Neural cell (in vitro differentiated cells): ENCODE measurements around the gene PCDHGC5. TPM values are rescaled to one million over a fixed set of nuclear protein-coding genes. Genes with fewer than 3 reads are reported as not detected.

Source experiments
- H2AFZ ChIP-seq: fragments of 200-600, 300-800 bp; sonication (generic), shearing (Covaris generic); 2 replicates; pipeline ENCODE4 v1.6.0; 2014; ENCODE audit warnings: low read depth, mild to moderate bottlenecking, antibody characterized with exemption, low read length, moderate library complexity
- H3F3A ChIP-seq: fragments of 200-600 bp; shearing (Covaris generic); 2 replicates; pipeline ENCODE4 v1.6.1; 2016; ENCODE audit warnings: mild to moderate bottlenecking, moderate library complexity, mixed read lengths, antibody characterized with exemption, low read length; ENCODE audit not compliant: insufficient read depth, poor library complexity, severe bottlenecking
- H3K27ac ChIP-seq: fragments of 200-600, 300-800 bp; sonication (generic), shearing (Covaris generic); 2 replicates; pipeline ENCODE4 v1.5.1; 2014; ENCODE audit warnings: mild to moderate bottlenecking, low read length, moderate library complexity
- H3K27me3 ChIP-seq: fragments of 300-800, 200-600 bp; sonication (generic), shearing (Covaris generic); 2 replicates; pipeline ENCODE4 v1.6.0; 2014; ENCODE audit warnings: mild to moderate bottlenecking, low read depth, low read length, moderate library complexity; ENCODE audit not compliant: insufficient read depth
- H3K36me3 ChIP-seq: fragments of 300-800, 200-600 bp; sonication (generic), shearing (Covaris generic); 2 replicates; pipeline ENCODE4 v1.5.1; 2014; ENCODE audit warnings: mild to moderate bottlenecking, antibody characterized with exemption, low read length, moderate library complexity; ENCODE audit not compliant: insufficient read depth
- H3K4me2 ChIP-seq: fragments of 300-800, 200-600 bp; sonication (generic), shearing (Covaris generic); 2 replicates; pipeline ENCODE4 v1.6.0; 2014; ENCODE audit warnings: mild to moderate bottlenecking, low read length
- H3K4me3 ChIP-seq: fragments of 300-800, 200-600 bp; sonication (generic), shearing (Covaris generic); 2 replicates; pipeline ENCODE4 v1.5.1; 2014; ENCODE audit warnings: mild to moderate bottlenecking, low read length, moderate library complexity
- H3K79me2 ChIP-seq: fragments of 200-600 bp; shearing (Covaris generic); replicated peaks from 2 replicates; pipeline ENCODE4 v1.6.0; 2014; ENCODE audit warnings: mild to moderate bottlenecking, low read length, moderate library complexity; ENCODE audit not compliant: insufficient read depth
- H3K9ac ChIP-seq: fragments of 300-800, 200-600 bp; sonication (generic), shearing (Covaris generic); 2 replicates; pipeline ENCODE4 v1.6.1; 2016; ENCODE audit warnings: mild to moderate bottlenecking, low read length, mixed read lengths
- H3K9me2 ChIP-seq: fragments of 200-600 bp; shearing (Covaris generic); 2 replicates; pipeline ENCODE4 v1.6.1; 2016; ENCODE audit warnings: mild to moderate bottlenecking, low read length, mixed read lengths; ENCODE audit not compliant: insufficient read depth
- H3K9me3 ChIP-seq: fragments of 200-600, 300-800 bp; sonication (generic), shearing (Covaris generic); 2 replicates; pipeline ENCODE4 v1.6.1; 2016; ENCODE audit warnings: mild to moderate bottlenecking, mixed run types, low read length, moderate library complexity, mixed read lengths
- H4K20me1 ChIP-seq: fragments of 200-600 bp; shearing (Covaris generic); 2 replicates; pipeline ENCODE4 v1.6.1; 2016; ENCODE audit warnings: mild to moderate bottlenecking, mixed run types; ENCODE audit not compliant: insufficient read depth
- CTCF ChIP-seq: fragments of 450-650 bp; IDR thresholded peaks from 2 replicates; pipeline ENCODE4 v1.5.1; 2014; ENCODE audit warnings: antibody characterized with exemption, mild to moderate bottlenecking, moderate library complexity; ENCODE audit not compliant: poor library complexity, severe bottlenecking
- EP300 ChIP-seq: fragments of 450-650 bp; conservative IDR thresholded peaks from 2 replicates; pipeline ENCODE4 v1.6.1; 2014; ENCODE audit warnings: antibody characterized with exemption, mild to moderate bottlenecking, moderate library complexity; ENCODE audit not compliant: poor library complexity, severe bottlenecking
- EZH2 ChIP-seq: fragments of 200-600, 300-800 bp; shearing (Covaris generic), sonication (generic); IDR thresholded peaks from 2 replicates; pipeline ENCODE4 v1.6.1; 2014; ENCODE audit warnings: antibody characterized with exemption, low read length, borderline replicate concordance, mild to moderate bottlenecking; ENCODE audit not compliant: insufficient read depth, poor library complexity, severe bottlenecking
- MXI1 ChIP-seq: fragments of 450-650 bp; conservative IDR thresholded peaks from 2 replicates; pipeline ENCODE4 v1.6.1; 2014; ENCODE audit warnings: antibody characterized with exemption, mild to moderate bottlenecking; ENCODE audit not compliant: poor library complexity, severe bottlenecking
- POLR2AphosphoS5 ChIP-seq: IDR thresholded peaks from 2 replicates; pipeline ENCODE4 v1.6.1; 2012
- RAD21 ChIP-seq: fragments of 450-650 bp; conservative IDR thresholded peaks from 2 replicates; pipeline ENCODE4 v1.6.1; 2014; ENCODE audit warnings: antibody characterized with exemption, mild to moderate bottlenecking, moderate library complexity
- REST ChIP-seq: IDR thresholded peaks from 2 replicates; pipeline ENCODE4 v1.6.1; 2012; ENCODE audit warnings: borderline replicate concordance
- SMC3 ChIP-seq: fragments of 450-650 bp; conservative IDR thresholded peaks from 2 replicates; pipeline ENCODE4 v1.6.1; 2014; ENCODE audit warnings: antibody characterized with exemption, mild to moderate bottlenecking, moderate library complexity; ENCODE audit not compliant: poor library complexity
- TAF1 ChIP-seq: IDR thresholded peaks from 2 replicates; pipeline ENCODE4 v1.6.1; 2012; ENCODE audit warnings: low read depth
- polyA plus RNA-seq: library from polyadenylated mRNA; depleted of rRNA; stranded (reverse); fragments of >200 nt; gene quantifications from 2 replicates; pipeline ENCODE4 v1.2.3, GENCODE V29; 2014

Gene PCDHGC5
- polyA plus RNA-seq, 1 donor from 2014 or later, result 0.51 TPM

GRCh38 chr5:141479776-141480175, 9.1 kb upstream of the PCDHGC5 start:
- no peak for TF ChIP-seq EP300
- TF ChIP-seq RAD21, result no peak
- no peak for TF ChIP-seq EZH2
- no peak for TF ChIP-seq POLR2AphosphoS5
- TF ChIP-seq SMC3, result no peak
- no peak for TF ChIP-seq MXI1
- no peak for TF ChIP-seq CTCF
- TF ChIP-seq TAF1, result no peak
- no peak for TF ChIP-seq REST
- H3K79me2 ChIP-seq, result peaks cover 8% of the 10 kb centered on the region
- no peaks in the 10 kb centered on the region for H3K27me3 ChIP-seq
- H3K9ac ChIP-seq, result no peak overlapping the region
- H2AFZ ChIP-seq, result no peak overlapping the region
- no peaks in the 10 kb centered on the region for H4K20me1 ChIP-seq
- no peak overlapping the region for H3K4me3 ChIP-seq
- H3K9me3 ChIP-seq, result peaks cover 32% of the 10 kb centered on the region
- H3K4me2 ChIP-seq, result no peak overlapping the region
- no peak overlapping the region for H3K27ac ChIP-seq
- no peaks in the 10 kb centered on the region for H3K9me2 ChIP-seq
- H3F3A ChIP-seq, result peaks cover 4% of the 10 kb centered on the region
- peaks cover 29% of the 10 kb centered on the region for H3K36me3 ChIP-seq

- Histone ChIP-seq H3K4me2 (peak overlapping the region; percentile 66), H3K27me3 (no peaks in the 10 kb centered on the region), H3K4me3 (peak overlapping the region; percentile 73), H3F3A (peaks cover 4% of the 10 kb centered on the region), H3K9ac (peak overlapping the region; percentile 67), H3K9me2 (no peaks in the 10 kb centered on the region), H3K36me3 (peaks cover 14% of the 10 kb centered on the region), H2AFZ (no peak overlapping the region), H3K9me3 (peaks cover 22% of the 10 kb centered on the region), H3K79me2 (peaks cover 11% of the 10 kb centered on the region), H3K27ac (peak overlapping the region; percentile 84), H4K20me1 (no peaks in the 10 kb centered on the region)
- TF ChIP-seq CTCF (no peak), RAD21 (no peak), EZH2 (no peak), REST (no peak), POLR2AphosphoS5 (no peak), EP300 (no peak), TAF1 (no peak), SMC3 (no peak), MXI1 (no peak)
These were observed 5.0 kb upstream of the PCDHGC5 start for GRCh38 chr5:141483902-141484301.
